HCT116 (cell line): ENCODE results near the gene KCNN3. TPM values are rescaled to one million over a fixed set of nuclear protein-coding genes. Genes with fewer than 3 reads are reported as not detected.

Experiments
- ATAC-seq: fragments of 200-7000 bp; cut with Tn5 transposase; 2 replicates; pipeline ENCODE4 v1.9.1; 2020; ENCODE audit warnings: mild to moderate bottlenecking, moderate library complexity
- BruUV-seq: library from RNA; stranded (reverse); fragments of 400-500 nt; replicated peaks from 2 replicates; lab custom pipeline; 2021; lab: Mats Ljungman, UMichigan
- CTCF ChIA-PET: fragments of 300-600 bp; sonication (Branson Sonifier 250); formaldehyde crosslinking; loops from one replicate; lab custom pipeline; 2021; ENCODE audit warnings: antibody characterized with exemption; lab: Charles Lee
- POLR2A ChIA-PET: fragments of 300-600, 350-600 bp; sonication (Branson Sonifier 250); formaldehyde crosslinking; loops from one replicate; lab custom pipeline; 2021; ENCODE audit warnings: antibody characterized with exemption; lab: Charles Lee
- RAD21 ChIA-PET, 2 experiments: fragments of 300-600 bp; sonication (Branson Sonifier 250); formaldehyde crosslinking; loops; one replicate each; lab custom pipeline; 2023; ENCODE audit warnings: low total read pairs in 2 of 2; ENCODE audit not compliant: uncharacterized antibody in 2 of 2, unreplicated experiment in 2 of 2, low non-redundant PET in 1 of 2; lab: Charles Lee
- DNase-seq: peaks from one replicate; pipeline ENCODE4 v3.0.0-alpha.2; 2010; ENCODE audit warnings: low read depth, low spot score
- H2AFZ ChIP-seq: fragments of 200-600 bp; shearing (Covaris generic), sonication (generic); 2 replicates; pipeline ENCODE4 v1.6.1; 2017; ENCODE audit warnings: low read depth, mixed run types, mixed read lengths, antibody characterized with exemption, low read length; ENCODE audit not compliant: poor library complexity, severe bottlenecking
- H3K27ac ChIP-seq: 2 replicates; pipeline ENCODE4 v1.5.1; 2012; ENCODE audit warnings: low read depth, low read length
- H3K27me3 ChIP-seq: fragments of 200-600 bp; sonication (generic); 2 replicates; pipeline ENCODE4 v1.6.1; 2016; ENCODE audit warnings: mixed run types, low read length, mixed read lengths; ENCODE audit not compliant: insufficient read depth
- H3K36me3 ChIP-seq, 2 experiments: fragments of 200-500 bp in 1 of 2; fragments of 200-600 bp in 1 of 2; sonication (Bioruptor generic) in 1 of 2; sonication (generic) in 1 of 2; 2 replicates each; pipeline versions ENCODE4 v1.5.1 to v1.6.1; 2014 to 2016; ENCODE audit warnings: low read length in 2 of 2, inconsistent platforms in 1 of 2, mixed read lengths in 1 of 2, mixed run types in 1 of 2; ENCODE audit not compliant: insufficient read depth in 2 of 2, control insufficient read depth in 1 of 2
- H3K4me1 ChIP-seq, 2 experiments: fragments of 200-600 bp in 1 of 2; sonication (generic) in 1 of 2; 2 replicates each; pipeline versions ENCODE4 v1.5.1 to v1.6.1; 2012 to 2017; ENCODE audit warnings: low read length in 2 of 2, inconsistent platforms in 1 of 2, mild to moderate bottlenecking in 1 of 2, mixed read lengths in 1 of 2, mixed run types in 1 of 2, moderate library complexity in 1 of 2; ENCODE audit not compliant: insufficient read depth in 2 of 2, control insufficient read depth in 1 of 2
- H3K4me2 ChIP-seq: fragments of 200-600 bp; sonication (generic); 2 replicates; pipeline ENCODE4 v1.6.1; 2017; ENCODE audit warnings: mixed run types, low read length, mixed read lengths
- H3K4me3 ChIP-seq, 2 experiments: fragments of 200-600 bp in 1 of 2; sonication (generic) in 1 of 2; replicated peaks in 1 of 2; 2 replicates each; pipeline ENCODE4 v1.5.1; 2011 to 2016; ENCODE audit warnings: low read length in 2 of 2, control low read depth in 1 of 2, low read depth in 1 of 2, mild to moderate bottlenecking in 1 of 2, mixed read lengths in 1 of 2, mixed run types in 1 of 2
- H3K79me2 ChIP-seq: fragments of 200-600 bp; sonication (generic); 2 replicates; pipeline ENCODE4 v1.6.1; 2017; ENCODE audit warnings: mild to moderate bottlenecking, mixed run types, low read length, moderate library complexity, mixed read lengths; ENCODE audit not compliant: insufficient read depth
- H3K9ac ChIP-seq: fragments of 200-600 bp; sonication (generic); 2 replicates; pipeline ENCODE4 v1.6.1; 2016; ENCODE audit warnings: low read length, mixed read lengths
- H3K9me2 ChIP-seq: fragments of 200-600 bp; sonication (generic), shearing (Covaris generic); 2 replicates; pipeline ENCODE4 v1.6.1; 2017; ENCODE audit warnings: mixed run types, mild to moderate bottlenecking, moderate library complexity; ENCODE audit not compliant: insufficient read depth
- H3K9me3 ChIP-seq, 2 experiments: fragments of 200-500 bp in 1 of 2; fragments of 200-600 bp in 1 of 2; sonication (Bioruptor generic) in 1 of 2; sonication (generic) in 1 of 2; 2 replicates each; pipeline ENCODE4 v1.6.1; 2014 to 2017; ENCODE audit warnings: low read length in 2 of 2, mixed read lengths in 2 of 2, inconsistent platforms in 1 of 2, low read depth in 1 of 2, mild to moderate bottlenecking in 1 of 2, mixed run types in 1 of 2, moderate library complexity in 1 of 2; ENCODE audit not compliant: control insufficient read depth in 1 of 2, insufficient read depth in 1 of 2
- H4K20me1 ChIP-seq: fragments of 200-600 bp; sonication (generic), shearing (Covaris generic); 2 replicates; pipeline ENCODE4 v1.6.1; 2017; ENCODE audit warnings: mixed run types, mild to moderate bottlenecking, moderate library complexity; ENCODE audit not compliant: insufficient read depth
- CEBPB ChIP-seq: IDR thresholded peaks from 2 replicates; pipeline ENCODE4 v1.6.1; 2012; ENCODE audit warnings: low read depth
- CTCF ChIP-seq, 3 experiments: fragments of 200-600 bp in 1 of 3; sonication (generic) in 1 of 3; IDR thresholded peaks in 2 of 3; conservative IDR thresholded peaks in 1 of 3; 2 replicates each; pipeline ENCODE4 v1.5.1; 2012 to 2017; ENCODE audit warnings: low read depth in 2 of 3, low read length in 2 of 3, antibody characterized with exemption in 1 of 3, borderline replicate concordance in 1 of 3, control low read depth in 1 of 3, mild to moderate bottlenecking in 1 of 3, mixed read lengths in 1 of 3, mixed run types in 1 of 3, moderate library complexity in 1 of 3; ENCODE audit not compliant: insufficient read depth in 1 of 3
- EZH2phosphoT487 ChIP-seq: fragments of 200-600 bp; IDR thresholded peaks from 2 replicates; pipeline ENCODE4 v1.6.1; 2018; ENCODE audit warnings: antibody characterized with exemption, borderline replicate concordance
- MAX ChIP-seq: IDR thresholded peaks from 2 replicates; pipeline ENCODE4 v1.6.1; 2012
- REST ChIP-seq: IDR thresholded peaks from 2 replicates; pipeline ENCODE4 v1.6.1; 2012; ENCODE audit warnings: low read depth
- TCF7L2 ChIP-seq: IDR thresholded peaks from 2 replicates; pipeline ENCODE4 v1.7.0; 2011; ENCODE audit warnings: borderline replicate concordance, inconsistent platforms; ENCODE audit not compliant: insufficient read depth, insufficient read length; ENCODE audit errors: extremely low read depth
- intact Hi-C: fragments of 100-400 bp; cut with micrococcal nuclease; formaldehyde crosslinking; loops from 2 replicates; pipeline ENCODE4 v1.10.0; 2022
- total RNA-seq: library from RNA; stranded (reverse); gene quantifications from one replicate; pipeline ENCODE4 v1.2.1, GENCODE V29; 2021; ENCODE audit not compliant: unreplicated experiment

Gene KCNN3
- total RNA-seq, 1 experiment from 2014 or later: 1.1 TPM

- H3K9ac ChIP-seq: no peak overlapping the region
- intact Hi-C loops: no loop called here
- H2AFZ ChIP-seq: no peak overlapping the region
- H3K9me2 ChIP-seq: no peaks in the 10 kb centered on the region
- H3K27me3 ChIP-seq: peaks cover 3% of the 10 kb centered on the region; the same call in 1 of the 2 replicates
- H3K4me2 ChIP-seq: no peak overlapping the region
- DNase-seq: no peak
- RAD21 ChIA-PET: no interaction called here
- no peaks in the 10 kb centered on the region for H3K9me3 ChIP-seq
- POLR2A ChIA-PET: no interaction called here
- TF ChIP-seq CEBPB (no peak), EZH2phosphoT487 (no peak), TCF7L2 (no peak), REST (no peak), MAX (no peak), CTCF (IDR thresholded peaks at IDR 0.05 in 2 of 3, conservative IDR thresholded peaks at IDR 0.05 in 1 of 3; ENCODE audit: borderline replicate concordance in 1 of 3, insufficient read depth in 1 of 3, low read depth in 2 of 3, low read length in 2 of 3) (no peak)
- TF ChIP-seq, all 23 proteins: peak for 0
- ATAC-seq: no peak
- no TSS peak for BruUV-seq
- Histone ChIP-seq H3K27ac (no peak overlapping the region), H3K4me1 (no peaks in the 10 kb centered on the region), H3K4me3 (no peak overlapping the region), H3K79me2 (no peaks in the 10 kb centered on the region), H4K20me1 (no peaks in the 10 kb centered on the region), H3K36me3 (no peaks in the 10 kb centered on the region)
- CTCF ChIA-PET: no interaction called here
These were observed 163.2 kb downstream of the KCNN3 start for GRCh38 chr1:154706851-154707250.
